ENCODE results near the gene CDKN2B-AS1. TPM values are rescaled to one million over a fixed set of nuclear protein-coding genes. Genes with fewer than 3 reads are reported as not detected.
"Not testable (repeated sequence)": the region's sequence is repeated elsewhere in the genome, so short reads cannot be mapped to it uniquely, and the experiment has no call there.

CDKN2B-AS1 gene
- total RNA-seq, 1 donor from 2014 or later: 0.36 TPM

GRCh38 chr9:22054076-22054475 lies 59.5 kb downstream of the CDKN2B-AS1 start:
- H3K27ac Mint-ChIP-seq (ENCODE audit: unreplicated experiment): no peak overlapping the region
- TF ChIP-seq, protein P1, sequence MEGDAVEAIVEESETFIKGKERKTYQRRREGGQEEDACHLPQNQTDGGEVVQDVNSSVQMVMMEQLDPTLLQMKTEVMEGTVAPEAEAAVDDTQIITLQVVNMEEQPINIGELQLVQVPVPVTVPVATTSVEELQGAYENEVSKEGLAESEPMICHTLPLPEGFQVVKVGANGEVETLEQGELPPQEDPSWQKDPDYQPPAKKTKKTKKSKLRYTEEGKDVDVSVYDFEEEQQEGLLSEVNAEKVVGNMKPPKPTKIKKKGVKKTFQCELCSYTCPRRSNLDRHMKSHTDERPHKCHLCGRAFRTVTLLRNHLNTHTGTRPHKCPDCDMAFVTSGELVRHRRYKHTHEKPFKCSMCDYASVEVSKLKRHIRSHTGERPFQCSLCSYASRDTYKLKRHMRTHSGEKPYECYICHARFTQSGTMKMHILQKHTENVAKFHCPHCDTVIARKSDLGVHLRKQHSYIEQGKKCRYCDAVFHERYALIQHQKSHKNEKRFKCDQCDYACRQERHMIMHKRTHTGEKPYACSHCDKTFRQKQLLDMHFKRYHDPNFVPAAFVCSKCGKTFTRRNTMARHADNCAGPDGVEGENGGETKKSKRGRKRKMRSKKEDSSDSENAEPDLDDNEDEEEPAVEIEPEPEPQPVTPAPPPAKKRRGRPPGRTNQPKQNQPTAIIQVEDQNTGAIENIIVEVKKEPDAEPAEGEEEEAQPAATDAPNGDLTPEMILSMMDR (IDR thresholded peaks at IDR 0.05; ENCODE audit: unreplicated experiment): no peak
- H3K4me3 Mint-ChIP-seq (ENCODE audit: unreplicated experiment): no peak overlapping the region
- DNase-seq (ENCODE audit: low spot score): no peak
- H3K4me1 Mint-ChIP-seq (ENCODE audit: unreplicated experiment): peaks cover 12% of the 10 kb centered on the region
- H3K27me3 Mint-ChIP-seq (ENCODE audit: unreplicated experiment): no peaks in the 10 kb centered on the region
- no peaks in the 10 kb centered on the region for H3K36me3 Mint-ChIP-seq (ENCODE audit: low read depth, unreplicated experiment)
- no peaks in the 10 kb centered on the region for H3K9me3 Mint-ChIP-seq (ENCODE audit: unreplicated experiment)

DNA sequence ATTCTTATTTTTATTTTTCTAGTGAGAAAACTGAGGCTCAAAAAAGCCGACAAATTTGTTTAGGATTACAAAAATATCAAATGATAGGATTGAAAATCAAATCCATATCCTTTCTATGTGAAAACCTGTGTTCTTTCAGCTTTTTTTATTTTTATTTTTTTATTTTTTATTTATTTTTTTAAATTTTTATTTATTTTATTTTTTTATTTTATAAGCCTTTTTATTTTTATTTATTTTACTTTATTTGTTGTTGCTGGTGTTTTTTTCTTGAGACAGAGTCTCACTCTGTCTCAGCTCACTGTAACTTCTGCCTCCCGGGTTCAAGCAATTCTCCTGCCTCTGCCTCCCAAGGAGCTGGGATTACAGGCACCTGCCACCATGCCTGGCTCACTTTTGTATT lies 59.9 kb downstream of the CDKN2B-AS1 start:
- H3K4me3 Mint-ChIP-seq (ENCODE audit: unreplicated experiment): no peak overlapping the region
- DNase-seq (ENCODE audit: low spot score): no peak

GRCh38 chr9:22055090-22055489 lies 60.5 kb downstream of the CDKN2B-AS1 start:
- H3K9me3 Mint-ChIP-seq (ENCODE audit: unreplicated experiment): no peaks in the 10 kb centered on the region
- TF ChIP-seq, protein P1 (IDR thresholded peaks at IDR 0.05; ENCODE audit: unreplicated experiment): no peak
- no peaks in the 10 kb centered on the region for H3K36me3 Mint-ChIP-seq (ENCODE audit: low read depth, unreplicated experiment)
- no peak for DNase-seq (ENCODE audit: low spot score)
- H3K27ac Mint-ChIP-seq (ENCODE audit: unreplicated experiment): no peak overlapping the region
- H3K27me3 Mint-ChIP-seq (ENCODE audit: unreplicated experiment): no peaks in the 10 kb centered on the region
- H3K4me3 Mint-ChIP-seq (ENCODE audit: unreplicated experiment): no peak overlapping the region
- H3K4me1 Mint-ChIP-seq (ENCODE audit: unreplicated experiment): peaks cover 12% of the 10 kb centered on the region

More for the DNA sequence above, 59.9 kb downstream of the CDKN2B-AS1 start:
- TF ChIP-seq, protein P1 (IDR thresholded peaks at IDR 0.05; ENCODE audit: unreplicated experiment): no peak
- H3K4me1 Mint-ChIP-seq (ENCODE audit: unreplicated experiment): peaks cover 12% of the 10 kb centered on the region
- H3K27me3 Mint-ChIP-seq (ENCODE audit: unreplicated experiment): no peaks in the 10 kb centered on the region
- no peak overlapping the region for H3K27ac Mint-ChIP-seq (ENCODE audit: unreplicated experiment)
- H3K36me3 Mint-ChIP-seq (ENCODE audit: low read depth, unreplicated experiment): no peaks in the 10 kb centered on the region
- no peaks in the 10 kb centered on the region for H3K9me3 Mint-ChIP-seq (ENCODE audit: unreplicated experiment)

- Mint-ChIP-seq H3K27ac (ENCODE audit: unreplicated experiment) (no peak overlapping the region), H3K27me3 (ENCODE audit: unreplicated experiment) (no peaks in the 10 kb centered on the region), H3K36me3 (ENCODE audit: low read depth, unreplicated experiment) (no peaks in the 10 kb centered on the region), H3K9me3 (ENCODE audit: unreplicated experiment) (no peaks in the 10 kb centered on the region), H3K4me3 (ENCODE audit: unreplicated experiment) (no peak overlapping the region), H3K4me1 (ENCODE audit: unreplicated experiment) (no peaks in the 10 kb centered on the region)
- TF ChIP-seq, protein P1 (IDR thresholded peaks at IDR 0.05; ENCODE audit: unreplicated experiment): no peak
- no peak for DNase-seq (ENCODE audit: low spot score)
Observed at GRCh38 chr9:22056402-22056801, 61.8 kb downstream of the CDKN2B-AS1 start.

GRCh38 chr9:22057972-22058371 lies 63.4 kb downstream of the CDKN2B-AS1 start:
- not testable (repeated sequence) for H3K4me1 Mint-ChIP-seq (ENCODE audit: unreplicated experiment); H3K27me3 Mint-ChIP-seq (ENCODE audit: unreplicated experiment); H3K9me3 Mint-ChIP-seq (ENCODE audit: unreplicated experiment); H3K4me3 Mint-ChIP-seq (ENCODE audit: unreplicated experiment); DNase-seq (ENCODE audit: low spot score); H3K36me3 Mint-ChIP-seq (ENCODE audit: low read depth, unreplicated experiment); H3K27ac Mint-ChIP-seq (ENCODE audit: unreplicated experiment)

All from endothelial cell (in vitro differentiated cells).